Measurements from ENCODE around the gene PRAMEF14.
"Not testable (repeated sequence)": the region's sequence is repeated elsewhere in the genome, so short reads cannot be mapped to it uniquely, and the experiment has no call there.

Gene PRAMEF14

GRCh38 chr1:13347034-13347433 lies at the start of gene PRAMEF14:
PRAMEF14 (minus strand) TSS chr1:13347134; CDS start chr1:13345314, 1,820 bp downstream.
- DNase-seq = not testable (repeated sequence)

GRCh38 chr1:13395311-13395710 lies 48.4 kb upstream of the PRAMEF14 start:
- not testable (repeated sequence) for DNase-seq

GRCh38 chr1:13394761-13395160 lies 47.8 kb upstream of the PRAMEF14 start:
- DNase-seq = not testable (repeated sequence)

GRCh38 chr1:13393004-13393403 lies 46.1 kb upstream of the PRAMEF14 start:
- not testable (repeated sequence) for DNase-seq

GRCh38 chr1:13389332-13389731 lies 42.4 kb upstream of the PRAMEF14 start, which contains the start of gene PRAMEF17:
PRAMEF17 (plus strand) TSS chr1:13389632; CDS start chr1:13389658, 26 bp downstream.
- DNase-seq = not testable (repeated sequence)

- DNase-seq = not testable (repeated sequence)
These were observed 33.4 kb upstream of the PRAMEF14 start for GRCh38 chr1:13380380-13380779.

GRCh38 chr1:13378983-13379382 lies 32.0 kb upstream of the PRAMEF14 start:
- not testable (repeated sequence) for DNase-seq

GRCh38 chr1:13368544-13368943 lies 21.6 kb upstream of the PRAMEF14 start:
- not testable (repeated sequence) for DNase-seq

GRCh38 chr1:13366536-13366935 lies 19.6 kb upstream of the PRAMEF14 start:
- not testable (repeated sequence) for DNase-seq

GRCh38 chr1:13364928-13365327 lies 18.0 kb upstream of the PRAMEF14 start:
- not testable (repeated sequence) for DNase-seq

- DNase-seq = not testable (repeated sequence)
These were observed 15.4 kb upstream of the PRAMEF14 start for GRCh38 chr1:13362364-13362763.

- peak; percentile 16 to 47 for DNase-seq
These were observed 9.8 kb upstream of the PRAMEF14 start for GRCh38 chr1:13356774-13357173.

- not testable (repeated sequence) for DNase-seq
These were observed 7.5 kb upstream of the PRAMEF14 start for GRCh38 chr1:13354475-13354874.

GRCh38 chr1:13353476-13353875 lies 6.5 kb upstream of the PRAMEF14 start:
- DNase-seq = not testable (repeated sequence)

- not testable (repeated sequence) for DNase-seq
These were observed 4.4 kb downstream of the PRAMEF14 start for GRCh38 chr1:13342496-13342895.

- not testable (repeated sequence) for DNase-seq
These were observed 31.7 kb downstream of the PRAMEF14 start, which contains the start of gene PRAMEF15 for GRCh38 chr1:13315281-13315680. PRAMEF15 (plus strand) TSS chr1:13315581; CDS start chr1:13318408, 2,827 bp downstream.

GRCh38 chr1:13303239-13303638 lies 43.7 kb downstream of the PRAMEF14 start, which contains the start of gene PRAMEF33:
PRAMEF33 (plus strand) TSS chr1:13303539; CDS start chr1:13305955, 2,416 bp downstream.
- DNase-seq = not testable (repeated sequence)

- DNase-seq = not testable (repeated sequence)
These were observed 44.7 kb downstream of the PRAMEF14 start for GRCh38 chr1:13302197-13302596.

GRCh38 chr1:13298699-13299098 lies 48.2 kb downstream of the PRAMEF14 start:
- DNase-seq = not testable (repeated sequence)

GRCh38 chr1:13297216-13297931 lies 49.6 kb downstream of the PRAMEF14 start:
- DNase-seq = not testable (repeated sequence)
